Liver (tissue), 9 donors: ENCODE data around the gene TERF2IP. TPM values are rescaled to one million over a fixed set of nuclear protein-coding genes. Genes with fewer than 3 reads are reported as not detected.

ENCODE experiments used
- DNase-seq: peaks from one replicate; pipeline ENCODE4 v3.0.0-alpha.2; 2017; ENCODE audit warnings: low spot score
- H3K27ac ChIP-seq, 2 donors: one replicate each; pipeline ENCODE4 v1.7.0; 2013; ENCODE audit warnings: inconsistent platforms in 2 of 2, low read length in 2 of 2, control low read depth in 1 of 2, low read depth in 1 of 2, mild to moderate bottlenecking in 1 of 2
- H3K27me3 ChIP-seq, 4 donors: one replicate each; pipeline versions ENCODE4 v1.6.1 to v1.7.0; 2013; ENCODE audit warnings: low read length in 3 of 4, inconsistent platforms in 1 of 4, mild to moderate bottlenecking in 1 of 4, moderate library complexity in 1 of 4; ENCODE audit not compliant: control insufficient read depth in 4 of 4, insufficient read depth in 4 of 4
- H3K36me3 ChIP-seq, 4 donors: one replicate each; pipeline versions ENCODE4 v1.6.1 to v1.7.0; 2013; ENCODE audit warnings: low read length in 3 of 4, mild to moderate bottlenecking in 3 of 4, low read depth in 1 of 4, moderate library complexity in 1 of 4; ENCODE audit not compliant: control insufficient read depth in 4 of 4, insufficient read depth in 3 of 4
- H3K4me1 ChIP-seq, 4 donors: one replicate each; pipeline versions ENCODE4 v1.6.1 to v1.7.0; 2013; ENCODE audit warnings: low read length in 3 of 4, mild to moderate bottlenecking in 3 of 4, moderate library complexity in 1 of 4; ENCODE audit not compliant: control insufficient read depth in 4 of 4, insufficient read depth in 4 of 4
- H3K4me3 ChIP-seq, 3 donors: one replicate each; pipeline versions ENCODE4 v1.6.1 to v1.7.0; 2013; ENCODE audit warnings: low read length in 3 of 3, control low read depth in 1 of 3, low read depth in 1 of 3, mild to moderate bottlenecking in 1 of 3
- H3K9ac ChIP-seq, 2 donors: one replicate each; pipeline ENCODE4 v1.7.0; 2013; ENCODE audit warnings: low read length in 2 of 2, mild to moderate bottlenecking in 2 of 2, moderate library complexity in 2 of 2, control low read depth in 1 of 2, low read depth in 1 of 2
- H3K9me3 ChIP-seq, 4 donors: one replicate each; pipeline versions ENCODE4 v1.6.1 to v1.7.0; 2013; ENCODE audit warnings: low read length in 3 of 4; ENCODE audit not compliant: control insufficient read depth in 4 of 4
- ATF3 ChIP-seq: IDR thresholded peaks from 2 replicates; pipeline ENCODE4 v1.6.1; 2016; ENCODE audit warnings: antibody characterized with exemption
- EGR1 ChIP-seq, 2 donors: IDR thresholded peaks; 2 replicates each; pipeline ENCODE4 v1.6.1; 2016 to 2018; ENCODE audit warnings: antibody characterized with exemption in 2 of 2, low read depth in 2 of 2
- FOXA1 ChIP-seq: IDR thresholded peaks from 2 replicates; pipeline ENCODE4 v1.6.1; 2016; ENCODE audit warnings: antibody characterized with exemption
- FOXA2 ChIP-seq: IDR thresholded peaks from 2 replicates; pipeline ENCODE4 v1.6.1; 2016; ENCODE audit warnings: antibody characterized with exemption
- HNF4G ChIP-seq: IDR thresholded peaks from 2 replicates; pipeline ENCODE4 v1.6.1; 2016; ENCODE audit warnings: antibody characterized with exemption
- SP1 ChIP-seq: IDR thresholded peaks from 2 replicates; pipeline ENCODE4 v1.6.1; 2018; ENCODE audit warnings: antibody characterized with exemption, mild to moderate bottlenecking
- YY1 ChIP-seq: IDR thresholded peaks from 2 replicates; pipeline ENCODE4 v1.6.1; 2016; ENCODE audit warnings: antibody characterized with exemption, mild to moderate bottlenecking
- WGBS: extraction: QIAGEN DNeasy Blood & Tissue Kit; methylation state at CpG from one replicate; pipeline ENCODE4 v1.1.7; 2013; 5-methylcytosine and 5-hydroxymethylcytosine counted together
- polyA plus RNA-seq, 2 donors: library from polyadenylated mRNA; stranded (reverse) in 1 of 2; unstranded in 1 of 2; fragments of 200-250 nt in 1 of 2; fragments of >200 nt in 1 of 2; fragmentation: Nextera tagmentation in 1 of 2; extraction: Ambion mirVana in 1 of 2; gene quantifications; one replicate each; pipeline versions ENCODE4 v1.2.1 to v1.2.3, GENCODE V29; 2013 to 2015
- total RNA-seq, 2 donors: library from RNA; depleted of rRNA; stranded (reverse); fragments of >200 nt; gene quantifications; one replicate each; pipeline ENCODE4 v1.2.3, GENCODE V29; 2014
- TF ChIP-seq, protein P1 (sequence below): IDR thresholded peaks from 2 replicates; pipeline ENCODE4 v1.6.1; 2016; ENCODE audit warnings: antibody characterized with exemption, mild to moderate bottlenecking
- TF ChIP-seq, protein P2 (sequence below): IDR thresholded peaks from 2 replicates; pipeline ENCODE4 v1.6.1; 2016; ENCODE audit warnings: antibody characterized with exemption
- donor health status: healthy.
- donor health status: healthy.
- donor health status: healthy.
- donor health status: healthy.
- donor health status: healthy.

Gene TERF2IP
- total and polyA plus RNA-seq, 4 donors = 21.7 to 69.5 (median 23.2) TPM

- TF ChIP-seq ATF3 (no peak), HNF4G (no peak), YY1 (peak; percentile 68), EGR1 (IDR thresholded peaks at IDR 0.05; ENCODE audit: low read depth in 2 of 2) (no peak)
- TF ChIP-seq, protein P1, sequence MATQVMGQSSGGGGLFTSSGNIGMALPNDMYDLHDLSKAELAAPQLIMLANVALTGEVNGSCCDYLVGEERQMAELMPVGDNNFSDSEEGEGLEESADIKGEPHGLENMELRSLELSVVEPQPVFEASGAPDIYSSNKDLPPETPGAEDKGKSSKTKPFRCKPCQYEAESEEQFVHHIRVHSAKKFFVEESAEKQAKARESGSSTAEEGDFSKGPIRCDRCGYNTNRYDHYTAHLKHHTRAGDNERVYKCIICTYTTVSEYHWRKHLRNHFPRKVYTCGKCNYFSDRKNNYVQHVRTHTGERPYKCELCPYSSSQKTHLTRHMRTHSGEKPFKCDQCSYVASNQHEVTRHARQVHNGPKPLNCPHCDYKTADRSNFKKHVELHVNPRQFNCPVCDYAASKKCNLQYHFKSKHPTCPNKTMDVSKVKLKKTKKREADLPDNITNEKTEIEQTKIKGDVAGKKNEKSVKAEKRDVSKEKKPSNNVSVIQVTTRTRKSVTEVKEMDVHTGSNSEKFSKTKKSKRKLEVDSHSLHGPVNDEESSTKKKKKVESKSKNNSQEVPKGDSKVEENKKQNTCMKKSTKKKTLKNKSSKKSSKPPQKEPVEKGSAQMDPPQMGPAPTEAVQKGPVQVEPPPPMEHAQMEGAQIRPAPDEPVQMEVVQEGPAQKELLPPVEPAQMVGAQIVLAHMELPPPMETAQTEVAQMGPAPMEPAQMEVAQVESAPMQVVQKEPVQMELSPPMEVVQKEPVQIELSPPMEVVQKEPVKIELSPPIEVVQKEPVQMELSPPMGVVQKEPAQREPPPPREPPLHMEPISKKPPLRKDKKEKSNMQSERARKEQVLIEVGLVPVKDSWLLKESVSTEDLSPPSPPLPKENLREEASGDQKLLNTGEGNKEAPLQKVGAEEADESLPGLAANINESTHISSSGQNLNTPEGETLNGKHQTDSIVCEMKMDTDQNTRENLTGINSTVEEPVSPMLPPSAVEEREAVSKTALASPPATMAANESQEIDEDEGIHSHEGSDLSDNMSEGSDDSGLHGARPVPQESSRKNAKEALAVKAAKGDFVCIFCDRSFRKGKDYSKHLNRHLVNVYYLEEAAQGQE = peak; percentile 11
These were observed 24.6 kb upstream of the TERF2IP start, which contains the start of gene ADAT1 (continued) for GRCh38 chr16:75622761-75623605.

DNA sequence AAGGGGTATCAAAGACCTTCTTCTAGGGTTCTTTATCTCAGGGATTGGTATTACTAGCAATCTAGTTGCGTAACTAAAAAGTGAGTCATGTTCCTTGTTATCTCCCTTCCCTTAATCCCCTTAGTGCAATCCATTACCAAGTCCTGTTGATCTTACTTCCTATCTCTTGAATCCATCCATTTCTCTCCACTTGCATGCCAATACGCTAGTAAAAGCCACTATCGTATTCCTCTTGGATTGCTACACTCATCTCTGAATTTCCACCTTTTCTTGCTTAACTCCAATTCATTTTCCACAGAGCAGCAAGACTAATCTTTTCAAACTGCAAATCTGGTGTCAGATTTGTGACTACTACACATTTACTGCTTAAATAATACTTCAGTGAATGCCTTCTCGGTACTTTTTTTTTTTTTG is 22.6 kb upstream of the TERF2IP start:
- DNase-seq = no peak
- peaks cover 4 to 44% (median 35%) of the 10 kb centered on the region in 4 donors for H3K36me3 ChIP-seq
- H3K9me3 ChIP-seq = no peaks in the 10 kb centered on the region
- peaks cover 0 to 17% (median 10%) of the 10 kb centered on the region in 4 donors for H3K4me1 ChIP-seq
- no peak overlapping the region for H3K27ac ChIP-seq
- no peaks in the 10 kb centered on the region for H3K27me3 ChIP-seq
- H3K4me3 ChIP-seq = no peak overlapping the region
- H3K9ac ChIP-seq = no peak overlapping the region
- 91% methylated on average over 4 of the region's 4 CpGs for WGBS
- TF ChIP-seq EGR1 (IDR thresholded peaks at IDR 0.05; ENCODE audit: low read depth in 2 of 2) = no peak
- TF ChIP-seq, protein P2, sequence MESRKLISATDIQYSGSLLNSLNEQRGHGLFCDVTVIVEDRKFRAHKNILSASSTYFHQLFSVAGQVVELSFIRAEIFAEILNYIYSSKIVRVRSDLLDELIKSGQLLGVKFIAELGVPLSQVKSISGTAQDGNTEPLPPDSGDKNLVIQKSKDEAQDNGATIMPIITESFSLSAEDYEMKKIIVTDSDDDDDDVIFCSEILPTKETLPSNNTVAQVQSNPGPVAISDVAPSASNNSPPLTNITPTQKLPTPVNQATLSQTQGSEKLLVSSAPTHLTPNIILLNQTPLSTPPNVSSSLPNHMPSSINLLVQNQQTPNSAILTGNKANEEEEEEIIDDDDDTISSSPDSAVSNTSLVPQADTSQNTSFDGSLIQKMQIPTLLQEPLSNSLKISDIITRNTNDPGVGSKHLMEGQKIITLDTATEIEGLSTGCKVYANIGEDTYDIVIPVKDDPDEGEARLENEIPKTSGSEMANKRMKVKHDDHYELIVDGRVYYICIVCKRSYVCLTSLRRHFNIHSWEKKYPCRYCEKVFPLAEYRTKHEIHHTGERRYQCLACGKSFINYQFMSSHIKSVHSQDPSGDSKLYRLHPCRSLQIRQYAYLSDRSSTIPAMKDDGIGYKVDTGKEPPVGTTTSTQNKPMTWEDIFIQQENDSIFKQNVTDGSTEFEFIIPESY = no peak
- TF ChIP-seq FOXA2 = no peak
- TF ChIP-seq, protein P1 = no peak
- no peak for TF ChIP-seq HNF4G
- TF ChIP-seq FOXA1 = no peak
- TF ChIP-seq SP1 = no peak
